GM19328 (cell line): ENCODE measurements around the gene KRTAP1-5.
"Not testable (repeated sequence)": the region's sequence is repeated elsewhere in the genome, so short reads cannot be mapped to it uniquely, and the experiment has no call there.

Source experiments
- ATAC-seq: cut with Tn5 transposase; IDR thresholded peaks from one replicate; pipeline ENCODE4 v1.9.1; 2021; ENCODE audit warnings: mild to moderate bottlenecking, moderate library complexity; ENCODE audit not compliant: unreplicated experiment

The KRTAP1-5 gene

DNA sequence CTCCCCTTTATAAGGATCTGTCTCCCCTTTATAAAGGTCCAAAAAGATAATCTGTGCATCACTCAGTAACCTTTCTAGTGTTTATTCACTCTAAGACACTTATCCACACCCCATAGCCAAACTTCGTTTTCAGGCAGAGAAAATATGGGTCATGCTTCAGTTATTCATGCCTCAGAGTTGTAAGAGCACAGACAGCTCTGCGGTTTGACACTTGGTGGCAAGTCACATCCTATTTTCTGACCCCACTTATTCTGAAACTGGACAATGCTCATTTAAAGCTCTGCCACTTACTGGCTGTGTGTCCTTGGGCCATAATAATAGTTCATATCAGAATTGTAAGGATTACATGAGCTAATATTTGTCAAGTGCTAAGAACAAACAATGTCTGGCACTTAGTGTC lies 22.1 kb upstream of the KRTAP1-5 start:
- ATAC-seq, result no peak

DNA sequence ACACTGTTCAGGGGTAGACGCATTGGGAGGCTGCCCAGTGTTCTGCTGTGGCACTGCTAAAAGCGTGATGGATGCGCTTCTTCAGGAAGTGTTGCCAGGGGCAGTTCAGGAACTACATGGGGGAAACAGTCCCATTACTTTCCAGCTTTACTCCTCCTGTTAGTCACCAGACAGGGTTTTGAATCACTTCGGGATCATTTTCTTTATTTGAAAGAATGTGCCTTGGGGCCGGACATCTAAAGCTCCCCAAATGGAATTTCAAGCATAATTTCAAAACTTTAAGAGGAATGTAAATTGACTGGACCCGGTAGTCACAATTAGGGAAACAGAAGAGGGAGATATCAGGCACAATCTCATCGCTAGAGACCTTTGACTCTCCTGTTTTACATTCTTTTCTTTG lies 21.4 kb upstream of the KRTAP1-5 start:
- ATAC-seq, result no peak

DNA sequence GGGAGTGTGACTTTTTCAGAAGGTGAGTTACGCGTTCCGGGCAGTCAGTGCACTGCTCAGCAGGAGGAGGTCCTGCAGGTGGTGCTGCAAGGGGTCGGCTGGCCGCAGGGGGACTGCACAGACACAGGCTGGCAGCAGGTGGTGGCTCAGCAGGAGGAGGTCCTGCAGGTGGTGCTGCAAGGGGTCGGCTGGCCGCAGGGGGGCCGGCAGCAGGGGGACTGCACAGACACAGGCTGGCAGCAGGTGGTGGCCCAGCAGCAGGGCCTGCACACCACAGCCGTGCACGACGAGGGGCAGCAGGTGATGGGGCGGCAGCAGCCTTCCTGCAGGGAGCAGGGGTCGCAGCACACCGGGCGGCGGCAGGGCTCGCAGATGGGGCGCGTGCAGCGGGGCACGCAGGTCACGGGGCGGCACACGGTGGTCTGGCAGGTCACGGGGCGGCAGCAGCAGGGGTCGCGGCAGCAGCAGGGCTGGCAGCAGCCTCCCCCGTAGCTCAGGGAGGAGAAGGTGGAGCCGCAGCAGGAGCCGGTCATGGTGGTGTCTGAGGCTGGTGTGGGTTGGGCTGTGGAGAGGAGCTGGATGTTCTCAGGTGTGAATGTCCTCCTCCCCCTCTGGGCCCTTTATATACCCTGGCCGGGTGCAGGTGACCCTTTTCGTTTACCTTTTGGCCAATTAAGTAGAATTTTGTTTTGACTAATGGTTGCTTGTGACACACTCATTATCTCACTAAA lies 19.9 kb upstream of the KRTAP1-5 start, which contains the start of gene KRTAP2-1:
TSS of gene KRTAP2-1 (minus strand) at position 582 of the 731 bp plus-strand sequence. CDS start at position 533, 49 bp downstream.
- ATAC-seq, result not testable (repeated sequence)

GRCh38 chr17:41042953-41043352 lies 15.9 kb upstream of the KRTAP1-5 start:
- no peak for ATAC-seq

DNA sequence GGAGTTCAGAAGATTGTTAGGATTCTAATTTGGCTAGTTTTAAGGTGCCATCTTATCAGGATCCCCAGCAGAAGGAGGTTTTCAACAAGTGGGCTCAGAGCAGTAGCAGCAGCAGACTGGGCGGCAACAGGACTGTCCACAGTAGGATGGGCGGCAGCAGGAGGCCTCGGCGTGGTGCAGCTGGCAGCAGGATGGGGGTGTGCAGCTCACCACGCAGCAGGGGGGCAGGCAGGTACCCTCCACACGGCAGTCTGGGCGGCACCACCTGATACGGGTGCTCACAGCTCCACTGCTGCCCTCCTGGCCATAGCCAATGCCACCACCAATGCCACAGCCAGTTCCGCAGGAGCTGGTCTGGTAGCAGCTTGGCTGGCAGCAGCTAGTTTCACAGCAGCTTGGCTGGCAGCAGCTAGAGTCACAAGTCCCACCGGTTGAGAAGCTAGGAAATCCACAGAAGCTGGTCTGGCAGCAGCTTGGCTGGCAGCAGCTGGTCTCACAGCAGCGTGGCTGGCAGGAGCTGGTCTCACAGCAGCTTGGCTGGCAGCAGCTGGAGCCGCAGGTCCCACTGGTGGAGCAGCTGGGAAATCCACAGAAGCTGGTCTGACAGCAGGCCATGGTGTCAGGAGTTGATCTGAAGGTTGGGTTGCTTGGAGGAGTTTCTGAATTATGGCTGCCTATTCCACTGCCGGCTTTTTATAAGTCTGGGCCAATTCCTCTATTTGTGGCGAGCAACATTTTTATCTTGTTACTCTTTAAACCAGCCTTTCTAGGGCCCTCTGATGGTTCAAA lies 14.0 kb upstream of the KRTAP1-5 start, which contains the start of gene KRTAP1-1:
TSS of gene KRTAP1-1 (minus strand) at position 668 of the 789 bp plus-strand sequence. CDS start at position 615, 53 bp downstream.
- ATAC-seq, result not testable (repeated sequence)

GRCh38 chr17:41037853-41038350 lies 10.9 kb upstream of the KRTAP1-5 start:
- ATAC-seq, result no peak

GRCh38 chr17:41034346-41034935 lies 7.4 kb upstream of the KRTAP1-5 start, which contains the start of gene KRTAP1-3:
Gene KRTAP1-3, minus strand, starts transcription at chr17:41034874. Its CDS starts 53 bp downstream, at chr17:41034821.
- ATAC-seq, result not testable (repeated sequence)

DNA sequence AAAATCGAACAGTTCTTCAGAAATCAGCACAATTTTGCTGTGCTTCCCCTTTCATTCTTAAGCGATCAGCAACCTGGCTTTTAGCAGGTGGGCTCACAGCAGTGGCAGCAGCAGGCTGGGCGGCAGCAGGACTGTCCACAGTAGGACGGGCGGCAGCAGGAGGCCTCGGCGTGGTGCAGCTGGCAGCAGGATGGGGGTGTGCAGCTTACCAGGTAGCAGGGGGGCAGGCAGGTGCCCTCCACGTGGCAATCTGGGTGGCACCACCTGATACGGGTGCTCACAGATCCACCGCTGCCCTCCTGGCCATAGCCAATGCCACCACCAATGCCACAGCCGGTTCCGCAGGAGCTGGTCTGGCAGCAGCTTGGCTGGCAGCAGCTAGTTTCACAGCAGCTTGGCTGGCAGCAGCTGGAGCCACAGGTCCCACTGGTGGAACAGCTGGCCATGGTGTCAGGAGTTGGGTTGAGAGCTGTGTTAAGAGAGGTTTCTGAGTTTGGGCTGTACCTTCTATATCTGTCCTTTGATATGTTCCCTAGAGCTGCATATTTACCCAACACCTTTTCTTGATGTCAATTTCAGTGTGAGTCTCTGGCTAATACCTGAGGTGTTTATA lies 2.7 kb upstream of the KRTAP1-5 start, which contains the start of gene KRTAP1-4:
TSS of gene KRTAP1-4 (minus strand) at position 563 of the 613 bp plus-strand sequence. CDS start at position 446, 117 bp downstream.
- ATAC-seq, result no peak

DNA sequence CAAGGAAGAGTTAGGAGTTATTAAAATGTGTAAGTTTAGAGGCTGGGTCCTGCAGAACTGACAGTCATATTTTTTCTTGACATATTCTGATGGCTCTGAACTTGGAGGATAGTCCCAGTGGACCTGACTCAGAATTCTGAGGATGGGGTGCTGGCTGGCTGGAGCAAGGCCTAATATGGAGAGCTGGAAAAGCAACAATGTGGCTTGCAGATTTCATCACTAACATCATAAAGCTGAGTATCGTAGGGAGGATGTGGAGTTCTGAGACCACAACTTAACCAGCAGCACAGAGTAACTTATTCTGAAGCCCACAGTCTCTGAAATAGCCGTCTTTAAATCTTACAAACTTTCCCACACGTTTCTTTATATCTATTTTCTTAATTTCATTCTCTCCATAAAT lies 2.3 kb downstream of the KRTAP1-5 start:
- no peak for ATAC-seq

DNA sequence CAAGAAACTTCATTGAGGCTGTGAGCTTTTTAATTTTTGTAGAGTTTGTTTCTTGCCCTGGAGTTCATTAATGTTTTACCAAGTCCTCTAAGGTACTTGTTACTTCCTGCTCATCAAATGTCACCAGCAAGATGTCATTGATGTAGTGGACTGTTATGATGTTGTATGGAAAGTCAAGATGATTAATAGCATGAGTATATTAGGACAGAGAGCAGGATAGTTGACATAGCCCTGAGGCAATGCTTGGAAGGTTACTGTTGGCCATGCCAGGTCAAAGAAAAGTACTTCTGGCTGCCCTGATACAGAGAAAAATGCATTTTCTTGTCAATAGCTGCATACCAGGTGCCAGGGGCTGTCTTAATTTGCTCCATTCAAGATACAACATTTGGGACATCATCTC lies 6.7 kb downstream of the KRTAP1-5 start:
- no peak for ATAC-seq

GRCh38 chr17:41019415-41019814 lies 7.6 kb downstream of the KRTAP1-5 start:
- no peak for ATAC-seq

DNA sequence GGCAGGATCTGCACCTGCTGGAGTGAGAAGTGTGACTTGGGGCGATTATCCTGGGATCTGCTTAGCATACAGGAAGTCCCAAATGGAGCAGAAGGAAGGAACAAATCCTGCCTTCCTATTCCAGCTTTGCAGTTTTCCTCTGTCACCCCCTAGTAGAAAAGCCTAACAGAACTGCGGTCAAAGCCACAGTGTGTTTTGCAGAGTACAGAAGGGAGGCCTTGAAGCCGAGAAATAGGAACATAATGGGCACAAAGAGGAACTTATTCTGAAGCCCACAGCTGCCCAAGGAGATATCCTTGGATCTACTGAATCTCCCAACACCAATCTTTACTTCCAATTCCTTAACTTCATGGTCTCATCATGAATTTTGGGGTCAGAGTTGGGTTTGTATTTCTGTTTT lies 8.5 kb downstream of the KRTAP1-5 start:
- ATAC-seq, result no peak

GRCh38 chr17:41016578-41017215 lies 10.3 kb downstream of the KRTAP1-5 start:
- no peak for ATAC-seq

GRCh38 chr17:41015454-41015853 lies 11.6 kb downstream of the KRTAP1-5 start:
- ATAC-seq, result no peak

GRCh38 chr17:41013606-41014005 lies 13.4 kb downstream of the KRTAP1-5 start:
- no peak for ATAC-seq

- no peak for ATAC-seq
Measured at GRCh38 chr17:41013181-41013580, 13.8 kb downstream of the KRTAP1-5 start.

GRCh38 chr17:41012326-41013120 lies 14.5 kb downstream of the KRTAP1-5 start:
- no peak for ATAC-seq

GRCh38 chr17:41010441-41010840 lies 16.6 kb downstream of the KRTAP1-5 start:
- ATAC-seq, result no peak

- ATAC-seq, result no peak
Measured at GRCh38 chr17:41009936-41010335, 17.1 kb downstream of the KRTAP1-5 start.
